Adrenal gland (tissue), 12 donors: ENCODE measurements around the gene PKDCC. TPM values are rescaled to one million over a fixed set of nuclear protein-coding genes. Genes with fewer than 3 reads are reported as not detected.

Experiments used
- DNase-seq, 7 donors: peaks; one replicate each; pipeline ENCODE4 v3.0.0-alpha.2; 2019 to 2020
- H3K27ac ChIP-seq, 5 donors: fragments of 200-600 bp; sonication (generic) in 4 of 5; 1 replicate in 3 of 5; 2 replicates in 2 of 5; pipeline versions ENCODE4 v1.5.1 to v1.8.0; 2016 to 2020; ENCODE audit warnings: mild to moderate bottlenecking in 1 of 5
- H3K27me3 ChIP-seq: fragments of 200-600 bp; 2 replicates; pipeline ENCODE4 v1.8.0; 2021
- H3K36me3 ChIP-seq, 2 donors: fragments of 200-600 bp; replicated peaks in 1 of 2; 1 replicate in 1 of 2; 2 replicates in 1 of 2; pipeline versions ENCODE4 v1.5.1 to v1.8.0; 2018 to 2022
- H3K4me1 ChIP-seq, 2 donors: fragments of 200-600 bp; replicated peaks in 1 of 2; 1 replicate in 1 of 2; 2 replicates in 1 of 2; pipeline versions ENCODE4 v1.5.1 to v1.8.0; 2018 to 2021
- H3K4me3 ChIP-seq, 4 donors: fragments of 200-600 bp; sonication (generic) in 3 of 4; one replicate each; pipeline ENCODE4 v1.5.1; 2016 to 2018
- H3K9me3 ChIP-seq, 3 donors: fragments of 200-600 bp; sonication (generic) in 1 of 3; replicated peaks in 1 of 3; 1 replicate in 2 of 3; 2 replicates in 1 of 3; pipeline versions ENCODE4 v1.5.1 to v1.8.0; 2016 to 2021
- CTCF ChIP-seq, 6 experiments: fragments of 450-650 bp in 4 of 6; fragments of 200-600 bp in 2 of 6; sonication (generic) in 1 of 6; IDR thresholded peaks; 1 replicate in 5 of 6; 2 replicates in 1 of 6; pipeline versions ENCODE4 v1.5.1 to v1.8.0; 2016 to 2021; ENCODE audit warnings: antibody characterized with exemption in 6 of 6, mild to moderate bottlenecking in 2 of 6, moderate library complexity in 1 of 6
- POLR2A ChIP-seq, 2 donors: fragments of 450-650 bp; IDR thresholded peaks; one replicate each; pipeline ENCODE4 v1.6.1; 2017; ENCODE audit warnings: antibody characterized with exemption in 2 of 2, mild to moderate bottlenecking in 2 of 2, moderate library complexity in 1 of 2
- WGBS, 4 donors: extraction: QIAGEN DNeasy Blood & Tissue Kit in 2 of 4; methylation state at CpG; one replicate each; pipeline versions ENCODE4 v1.1.5 to v1.1.7; 2013 to 2017; 5-methylcytosine and 5-hydroxymethylcytosine counted together
- intact Hi-C, 2 donors: fragments of 100-400 bp; cut with DNase I; formaldehyde crosslinking; loops; one replicate each; pipeline versions ENCODE4 v1.14.1 to v1.15.0; 2022 to 2023
- polyA plus RNA-seq, 3 donors: library from polyadenylated mRNA; stranded (reverse); fragments of 200-250 nt in 2 of 3; fragments of 350-450 nt in 1 of 3; fragmentation: Illumina TruSeq in 1 of 3; extraction: RNeasy Lipid Tissue Mini Kit (QIAGEN cat#74804) in 1 of 3; gene quantifications; one replicate each; pipeline ENCODE4 v1.2.3, GENCODE V29; 2013 to 2014
- total RNA-seq, 9 donors: library from RNA; depleted of rRNA in 4 of 9; stranded (reverse); fragments of >200 nt in 4 of 9; fragments of 120-200 nt in 1 of 9; fragmentation: NEBNext Ultra II Directional in 1 of 9; extraction: Animal tissue kit (Norgen Biotek cat#: 25700) in 1 of 9; gene quantifications; one replicate each; pipeline versions ENCODE4 v1.1.0 to v1.2.4, GENCODE V29; 2013 to 2023
- donor health status: healthy with polysubstance abuse.
- donor health status: Bipolar disorder and iron deficiency.
- donor health status: DM: yes; HTN: yes; CAD: no.
- donor health status: DM: no; HTN: no; CAD: no.
- donor health status: DM: no; HTN: no; CAD: no.
- donor health status: DM: yes; HTN: yes; CAD: no.

Gene PKDCC
- total and polyA plus RNA-seq, 12 donors, result 29.7 to 170 (median 51.5) TPM

GRCh38 chr2:42035241-42035640 lies 12.6 kb upstream of the PKDCC start:
- Histone ChIP-seq H3K9me3 (no peaks in the 10 kb centered on the region), H3K36me3 (no peaks in the 10 kb centered on the region), H3K4me3 (no peak overlapping the region), H3K4me1 (no peaks in the 10 kb centered on the region), H3K27me3 (no peaks in the 10 kb centered on the region), H3K27ac (no peak overlapping the region)
- intact Hi-C loops, result no loop called here
- no peak for TF ChIP-seq CTCF (IDR thresholded peaks at IDR 0.05)
- no peak for TF ChIP-seq POLR2A (IDR thresholded peaks at IDR 0.05)
- no peak for DNase-seq
- 84 to 94% (median 93%) methylated on average over 5 of the region's 5 CpGs for WGBS, 4 donors

GRCh38 chr2:42036413-42036812 lies 11.4 kb upstream of the PKDCC start:
- H3K9me3 ChIP-seq, result no peaks in the 10 kb centered on the region
- TF ChIP-seq CTCF (IDR thresholded peaks at IDR 0.05) (no peak), POLR2A (IDR thresholded peaks at IDR 0.05) (no peak)
- H3K27me3 ChIP-seq, result no peaks in the 10 kb centered on the region
- intact Hi-C loops, result no loop called here
- H3K4me1 ChIP-seq, result peaks cover 0 to 7% of the 10 kb centered on the region in 2 donors
- WGBS, 4 donors, result 70 to 83% (median 80%) methylated on average over 7 of the region's 7 CpGs
- no peaks in the 10 kb centered on the region for H3K36me3 ChIP-seq
- no peak overlapping the region for H3K27ac ChIP-seq
- no peak overlapping the region for H3K4me3 ChIP-seq
- DNase-seq, result no peak

- Histone ChIP-seq H3K27ac (no peak overlapping the region), H3K4me3 (no peak overlapping the region), H3K4me1 (peaks cover 0 to 7% of the 10 kb centered on the region in 2 donors), H3K9me3 (no peaks in the 10 kb centered on the region), H3K27me3 (no peaks in the 10 kb centered on the region), H3K36me3 (no peaks in the 10 kb centered on the region)
- TF ChIP-seq POLR2A (IDR thresholded peaks at IDR 0.05) (no peak), CTCF (IDR thresholded peaks at IDR 0.05) (no peak)
- intact Hi-C loops, result no loop called here
- DNase-seq, result no peak
- WGBS, 4 donors, result 92 to 96% (median 94%) methylated on average over 8 of the region's 8 CpGs
These were observed 10.9 kb upstream of the PKDCC start for GRCh38 chr2:42036940-42037339.

DNA sequence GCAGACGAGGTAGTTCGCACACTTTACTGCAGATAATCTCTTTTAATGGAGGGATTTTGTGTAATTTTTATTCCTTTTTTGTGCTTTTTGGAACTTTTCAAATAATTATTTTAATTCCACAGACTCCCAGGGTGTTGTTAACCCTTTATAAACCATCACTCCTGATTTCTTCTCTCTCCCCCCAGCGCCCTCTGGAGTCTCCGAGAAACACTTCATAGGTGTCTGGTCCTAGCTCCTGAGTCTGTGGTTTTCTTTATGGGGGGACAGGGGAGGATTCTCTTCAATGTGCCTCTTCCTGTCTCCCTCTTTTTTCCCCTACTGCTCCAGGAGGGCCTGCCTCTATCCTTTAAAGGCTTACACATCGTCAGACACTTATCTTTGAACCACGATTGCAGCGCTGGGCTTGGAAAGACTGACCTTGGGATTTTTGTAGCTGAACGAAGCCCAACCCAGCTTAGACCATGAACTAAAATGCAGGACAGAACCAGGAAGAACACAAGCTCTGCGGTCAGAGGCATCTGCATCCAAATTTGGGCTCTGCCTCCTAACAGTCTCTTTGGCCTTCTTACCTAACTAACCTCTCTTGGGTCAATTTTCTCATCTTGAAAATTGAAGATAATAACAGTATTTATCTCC lies 7.1 kb upstream of the PKDCC start:
- Histone ChIP-seq H3K4me1 (peaks cover 0 to 7% of the 10 kb centered on the region in 2 donors), H3K4me3 (no peak overlapping the region), H3K9me3 (no peaks in the 10 kb centered on the region), H3K36me3 (no peaks in the 10 kb centered on the region), H3K27ac (peak overlapping the region in 2 of 5 donors; percentile 18 to 35), H3K27me3 (no peaks in the 10 kb centered on the region)
- WGBS, 4 donors, result 52 to 61% (median 55%) methylated on average over 9 of the region's 9 CpGs
- peak in 3 of 7 donors; percentile 55 to 62 (median 56) for DNase-seq
- intact Hi-C loops, result no loop called here
- TF ChIP-seq CTCF (IDR thresholded peaks at IDR 0.05), result no peak
- no peak for TF ChIP-seq POLR2A (IDR thresholded peaks at IDR 0.05)
